Neural progenitor cell (in vitro differentiated cells): ENCODE results near the gene CENPL.

ENCODE experiments used
- EZH2 ChIP-seq: fragments of 200-600 bp; sonication (generic); IDR thresholded peaks from 2 replicates; pipeline ENCODE4 v1.6.1; 2017; ENCODE audit warnings: antibody characterized with exemption, mild to moderate bottlenecking, moderate library complexity
- EZH2phosphoT487 ChIP-seq: fragments of 200-600 bp; sonication (generic); IDR thresholded peaks from 2 replicates; pipeline ENCODE4 v1.6.1; 2017; ENCODE audit warnings: antibody characterized with exemption
- TF ChIP-seq, protein P1 (sequence below): fragments of 200-600 bp; sonication (generic); IDR thresholded peaks from 2 replicates; pipeline ENCODE4 v1.5.1; 2017; ENCODE audit warnings: antibody characterized with exemption, mild to moderate bottlenecking

GRCh38 chr1:173779936-173780335, 44.7 kb downstream of the CENPL start:
- TF ChIP-seq, protein P1, sequence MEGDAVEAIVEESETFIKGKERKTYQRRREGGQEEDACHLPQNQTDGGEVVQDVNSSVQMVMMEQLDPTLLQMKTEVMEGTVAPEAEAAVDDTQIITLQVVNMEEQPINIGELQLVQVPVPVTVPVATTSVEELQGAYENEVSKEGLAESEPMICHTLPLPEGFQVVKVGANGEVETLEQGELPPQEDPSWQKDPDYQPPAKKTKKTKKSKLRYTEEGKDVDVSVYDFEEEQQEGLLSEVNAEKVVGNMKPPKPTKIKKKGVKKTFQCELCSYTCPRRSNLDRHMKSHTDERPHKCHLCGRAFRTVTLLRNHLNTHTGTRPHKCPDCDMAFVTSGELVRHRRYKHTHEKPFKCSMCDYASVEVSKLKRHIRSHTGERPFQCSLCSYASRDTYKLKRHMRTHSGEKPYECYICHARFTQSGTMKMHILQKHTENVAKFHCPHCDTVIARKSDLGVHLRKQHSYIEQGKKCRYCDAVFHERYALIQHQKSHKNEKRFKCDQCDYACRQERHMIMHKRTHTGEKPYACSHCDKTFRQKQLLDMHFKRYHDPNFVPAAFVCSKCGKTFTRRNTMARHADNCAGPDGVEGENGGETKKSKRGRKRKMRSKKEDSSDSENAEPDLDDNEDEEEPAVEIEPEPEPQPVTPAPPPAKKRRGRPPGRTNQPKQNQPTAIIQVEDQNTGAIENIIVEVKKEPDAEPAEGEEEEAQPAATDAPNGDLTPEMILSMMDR: no peak
- TF ChIP-seq EZH2 (no peak), EZH2phosphoT487 (no peak)
